ENCODE results near the gene S100Z. TPM values are rescaled to one million over a fixed set of nuclear protein-coding genes. Genes with fewer than 3 reads are reported as not detected.
"Not testable (repeated sequence)": the region's sequence is repeated elsewhere in the genome, so short reads cannot be mapped to it uniquely, and the experiment has no call there.

Gene S100Z
- total RNA-seq, 1 experiment from 2014 or later = not detected

DNA sequence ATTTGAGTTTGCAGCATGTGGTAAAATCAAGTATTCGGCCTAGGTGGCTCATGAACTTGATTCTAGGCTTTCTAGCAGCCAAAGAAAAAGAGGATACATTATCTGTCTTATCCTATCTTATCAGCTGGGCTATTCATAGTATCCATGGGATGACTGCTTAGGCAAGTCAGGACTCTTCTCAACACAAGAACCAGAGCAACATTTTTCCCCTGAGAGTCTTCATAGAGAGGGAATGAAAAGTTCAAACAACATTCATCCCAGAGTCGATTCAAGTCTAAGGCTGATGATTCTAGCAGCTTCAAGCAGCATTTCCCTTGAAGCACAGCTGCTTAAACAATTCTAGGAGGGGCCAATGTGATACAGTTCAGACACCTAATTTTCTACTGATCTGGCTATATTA, 3.0 kb downstream of the S100Z start (continued):
- TF ChIP-seq, protein P1, sequence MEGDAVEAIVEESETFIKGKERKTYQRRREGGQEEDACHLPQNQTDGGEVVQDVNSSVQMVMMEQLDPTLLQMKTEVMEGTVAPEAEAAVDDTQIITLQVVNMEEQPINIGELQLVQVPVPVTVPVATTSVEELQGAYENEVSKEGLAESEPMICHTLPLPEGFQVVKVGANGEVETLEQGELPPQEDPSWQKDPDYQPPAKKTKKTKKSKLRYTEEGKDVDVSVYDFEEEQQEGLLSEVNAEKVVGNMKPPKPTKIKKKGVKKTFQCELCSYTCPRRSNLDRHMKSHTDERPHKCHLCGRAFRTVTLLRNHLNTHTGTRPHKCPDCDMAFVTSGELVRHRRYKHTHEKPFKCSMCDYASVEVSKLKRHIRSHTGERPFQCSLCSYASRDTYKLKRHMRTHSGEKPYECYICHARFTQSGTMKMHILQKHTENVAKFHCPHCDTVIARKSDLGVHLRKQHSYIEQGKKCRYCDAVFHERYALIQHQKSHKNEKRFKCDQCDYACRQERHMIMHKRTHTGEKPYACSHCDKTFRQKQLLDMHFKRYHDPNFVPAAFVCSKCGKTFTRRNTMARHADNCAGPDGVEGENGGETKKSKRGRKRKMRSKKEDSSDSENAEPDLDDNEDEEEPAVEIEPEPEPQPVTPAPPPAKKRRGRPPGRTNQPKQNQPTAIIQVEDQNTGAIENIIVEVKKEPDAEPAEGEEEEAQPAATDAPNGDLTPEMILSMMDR (IDR thresholded peaks at IDR 0.05) = no peak
- TF ChIP-seq, protein P2, sequence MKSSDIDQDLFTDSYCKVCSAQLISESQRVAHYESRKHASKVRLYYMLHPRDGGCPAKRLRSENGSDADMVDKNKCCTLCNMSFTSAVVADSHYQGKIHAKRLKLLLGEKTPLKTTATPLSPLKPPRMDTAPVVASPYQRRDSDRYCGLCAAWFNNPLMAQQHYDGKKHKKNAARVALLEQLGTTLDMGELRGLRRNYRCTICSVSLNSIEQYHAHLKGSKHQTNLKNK (CRISPR knock-in tag; IDR thresholded peaks at IDR 0.05) = no peak
- TF ChIP-seq ZNF671 (CRISPR knock-in tag; IDR thresholded peaks at IDR 0.05) (no peak), ZNF138 (CRISPR knock-in tag; conservative IDR thresholded peaks at IDR 0.05) (no peak)

DNA sequence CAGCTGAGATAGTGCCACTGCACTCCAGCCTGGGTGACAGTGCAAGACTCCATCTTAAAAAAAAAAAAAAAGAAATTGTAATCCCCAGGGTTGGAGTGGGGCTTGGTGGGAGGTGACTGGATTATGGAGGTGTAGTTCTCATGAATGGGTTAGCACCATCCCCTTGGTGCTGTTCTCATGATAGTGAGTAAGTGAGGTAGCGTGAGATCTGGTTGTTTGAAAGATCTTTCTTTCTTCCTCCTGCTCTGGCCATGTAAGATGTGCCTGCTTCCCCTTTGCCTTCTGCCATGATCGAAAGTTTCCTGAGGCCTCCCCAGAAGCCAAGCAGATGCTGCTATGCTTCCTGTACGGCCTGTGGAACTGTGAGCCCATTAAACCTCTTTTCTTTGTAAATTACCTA, 3.9 kb downstream of the S100Z start:
- Mint-ChIP-seq H3K4me1 (peaks cover 11% of the 10 kb centered on the region), H3K36me3 (peaks cover 25% of the 10 kb centered on the region), H3K9me3 (peaks cover 40% of the 10 kb centered on the region)
- POLR2A ChIA-PET; H3K27ac Mint-ChIP-seq; H3K4me3 Mint-ChIP-seq; ATAC-seq; DNase-seq (ENCODE audit: low spot score); CTCF ChIA-PET; H3K27me3 Mint-ChIP-seq (ENCODE audit: low read depth): not testable (repeated sequence)

DNA sequence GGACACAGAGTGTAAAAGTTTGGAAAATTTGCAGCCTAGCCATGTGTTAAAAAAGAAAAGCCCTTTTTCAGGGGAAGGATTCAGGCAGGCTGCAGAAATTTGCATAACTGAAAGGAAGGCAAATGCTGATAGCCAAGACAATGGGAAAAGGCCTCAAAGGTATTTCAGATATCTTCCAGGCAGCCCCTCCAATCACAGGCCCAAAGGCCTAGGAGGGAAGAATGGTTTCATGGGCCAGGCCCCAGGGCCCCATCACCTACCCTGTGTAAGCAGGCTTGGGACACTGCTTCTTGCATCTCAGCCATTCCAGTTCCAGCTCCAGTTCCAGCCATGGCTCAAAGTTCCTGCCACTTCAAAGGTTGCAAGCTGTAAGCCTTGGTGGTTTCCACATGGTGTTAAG, 4.8 kb downstream of the S100Z start:
- TF ChIP-seq RORB (CRISPR knock-in tag; IDR thresholded peaks at IDR 0.05) (no peak), MYBL2 (CRISPR knock-in tag; IDR thresholded peaks at IDR 0.05) (no peak), TCF7 (CRISPR knock-in tag; IDR thresholded peaks at IDR 0.05; ENCODE audit: low read depth) (no peak), KAT7 (CRISPR knock-in tag; IDR thresholded peaks at IDR 0.05; ENCODE audit: borderline replicate concordance) (no peak), FOXK1 (CRISPR knock-in tag; IDR thresholded peaks at IDR 0.05) (no peak), GRHL2 (CRISPR knock-in tag; IDR thresholded peaks at IDR 0.05; ENCODE audit: insufficient replicate concordance, severe bottlenecking) (no peak), ELF4 (CRISPR knock-in tag; IDR thresholded peaks at IDR 0.05; ENCODE audit: low read depth) (no peak)
- TF ChIP-seq, protein P3, sequence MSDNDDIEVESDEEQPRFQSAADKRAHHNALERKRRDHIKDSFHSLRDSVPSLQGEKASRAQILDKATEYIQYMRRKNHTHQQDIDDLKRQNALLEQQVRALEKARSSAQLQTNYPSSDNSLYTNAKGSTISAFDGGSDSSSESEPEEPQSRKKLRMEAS (CRISPR knock-in tag; IDR thresholded peaks at IDR 0.05) = no peak
- TF ChIP-seq, protein P4, sequence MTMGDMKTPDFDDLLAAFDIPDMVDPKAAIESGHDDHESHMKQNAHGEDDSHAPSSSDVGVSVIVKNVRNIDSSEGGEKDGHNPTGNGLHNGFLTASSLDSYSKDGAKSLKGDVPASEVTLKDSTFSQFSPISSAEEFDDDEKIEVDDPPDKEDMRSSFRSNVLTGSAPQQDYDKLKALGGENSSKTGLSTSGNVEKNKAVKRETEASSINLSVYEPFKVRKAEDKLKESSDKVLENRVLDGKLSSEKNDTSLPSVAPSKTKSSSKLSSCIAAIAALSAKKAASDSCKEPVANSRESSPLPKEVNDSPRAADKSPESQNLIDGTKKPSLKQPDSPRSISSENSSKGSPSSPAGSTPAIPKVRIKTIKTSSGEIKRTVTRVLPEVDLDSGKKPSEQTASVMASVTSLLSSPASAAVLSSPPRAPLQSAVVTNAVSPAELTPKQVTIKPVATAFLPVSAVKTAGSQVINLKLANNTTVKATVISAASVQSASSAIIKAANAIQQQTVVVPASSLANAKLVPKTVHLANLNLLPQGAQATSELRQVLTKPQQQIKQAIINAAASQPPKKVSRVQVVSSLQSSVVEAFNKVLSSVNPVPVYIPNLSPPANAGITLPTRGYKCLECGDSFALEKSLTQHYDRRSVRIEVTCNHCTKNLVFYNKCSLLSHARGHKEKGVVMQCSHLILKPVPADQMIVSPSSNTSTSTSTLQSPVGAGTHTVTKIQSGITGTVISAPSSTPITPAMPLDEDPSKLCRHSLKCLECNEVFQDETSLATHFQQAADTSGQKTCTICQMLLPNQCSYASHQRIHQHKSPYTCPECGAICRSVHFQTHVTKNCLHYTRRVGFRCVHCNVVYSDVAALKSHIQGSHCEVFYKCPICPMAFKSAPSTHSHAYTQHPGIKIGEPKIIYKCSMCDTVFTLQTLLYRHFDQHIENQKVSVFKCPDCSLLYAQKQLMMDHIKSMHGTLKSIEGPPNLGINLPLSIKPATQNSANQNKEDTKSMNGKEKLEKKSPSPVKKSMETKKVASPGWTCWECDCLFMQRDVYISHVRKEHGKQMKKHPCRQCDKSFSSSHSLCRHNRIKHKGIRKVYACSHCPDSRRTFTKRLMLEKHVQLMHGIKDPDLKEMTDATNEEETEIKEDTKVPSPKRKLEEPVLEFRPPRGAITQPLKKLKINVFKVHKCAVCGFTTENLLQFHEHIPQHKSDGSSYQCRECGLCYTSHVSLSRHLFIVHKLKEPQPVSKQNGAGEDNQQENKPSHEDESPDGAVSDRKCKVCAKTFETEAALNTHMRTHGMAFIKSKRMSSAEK (CRISPR knock-in tag; IDR thresholded peaks at IDR 0.05; ENCODE audit: borderline replicate concordance) = no peak
- TF ChIP-seq, protein P5, sequence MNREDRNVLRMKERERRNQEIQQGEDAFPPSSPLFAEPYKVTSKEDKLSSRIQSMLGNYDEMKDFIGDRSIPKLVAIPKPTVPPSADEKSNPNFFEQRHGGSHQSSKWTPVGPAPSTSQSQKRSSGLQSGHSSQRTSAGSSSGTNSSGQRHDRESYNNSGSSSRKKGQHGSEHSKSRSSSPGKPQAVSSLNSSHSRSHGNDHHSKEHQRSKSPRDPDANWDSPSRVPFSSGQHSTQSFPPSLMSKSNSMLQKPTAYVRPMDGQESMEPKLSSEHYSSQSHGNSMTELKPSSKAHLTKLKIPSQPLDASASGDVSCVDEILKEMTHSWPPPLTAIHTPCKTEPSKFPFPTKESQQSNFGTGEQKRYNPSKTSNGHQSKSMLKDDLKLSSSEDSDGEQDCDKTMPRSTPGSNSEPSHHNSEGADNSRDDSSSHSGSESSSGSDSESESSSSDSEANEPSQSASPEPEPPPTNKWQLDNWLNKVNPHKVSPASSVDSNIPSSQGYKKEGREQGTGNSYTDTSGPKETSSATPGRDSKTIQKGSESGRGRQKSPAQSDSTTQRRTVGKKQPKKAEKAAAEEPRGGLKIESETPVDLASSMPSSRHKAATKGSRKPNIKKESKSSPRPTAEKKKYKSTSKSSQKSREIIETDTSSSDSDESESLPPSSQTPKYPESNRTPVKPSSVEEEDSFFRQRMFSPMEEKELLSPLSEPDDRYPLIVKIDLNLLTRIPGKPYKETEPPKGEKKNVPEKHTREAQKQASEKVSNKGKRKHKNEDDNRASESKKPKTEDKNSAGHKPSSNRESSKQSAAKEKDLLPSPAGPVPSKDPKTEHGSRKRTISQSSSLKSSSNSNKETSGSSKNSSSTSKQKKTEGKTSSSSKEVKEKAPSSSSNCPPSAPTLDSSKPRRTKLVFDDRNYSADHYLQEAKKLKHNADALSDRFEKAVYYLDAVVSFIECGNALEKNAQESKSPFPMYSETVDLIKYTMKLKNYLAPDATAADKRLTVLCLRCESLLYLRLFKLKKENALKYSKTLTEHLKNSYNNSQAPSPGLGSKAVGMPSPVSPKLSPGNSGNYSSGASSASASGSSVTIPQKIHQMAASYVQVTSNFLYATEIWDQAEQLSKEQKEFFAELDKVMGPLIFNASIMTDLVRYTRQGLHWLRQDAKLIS (CRISPR knock-in tag; IDR thresholded peaks at IDR 0.05; ENCODE audit: borderline replicate concordance) = no peak
- TF ChIP-seq, protein P6, sequence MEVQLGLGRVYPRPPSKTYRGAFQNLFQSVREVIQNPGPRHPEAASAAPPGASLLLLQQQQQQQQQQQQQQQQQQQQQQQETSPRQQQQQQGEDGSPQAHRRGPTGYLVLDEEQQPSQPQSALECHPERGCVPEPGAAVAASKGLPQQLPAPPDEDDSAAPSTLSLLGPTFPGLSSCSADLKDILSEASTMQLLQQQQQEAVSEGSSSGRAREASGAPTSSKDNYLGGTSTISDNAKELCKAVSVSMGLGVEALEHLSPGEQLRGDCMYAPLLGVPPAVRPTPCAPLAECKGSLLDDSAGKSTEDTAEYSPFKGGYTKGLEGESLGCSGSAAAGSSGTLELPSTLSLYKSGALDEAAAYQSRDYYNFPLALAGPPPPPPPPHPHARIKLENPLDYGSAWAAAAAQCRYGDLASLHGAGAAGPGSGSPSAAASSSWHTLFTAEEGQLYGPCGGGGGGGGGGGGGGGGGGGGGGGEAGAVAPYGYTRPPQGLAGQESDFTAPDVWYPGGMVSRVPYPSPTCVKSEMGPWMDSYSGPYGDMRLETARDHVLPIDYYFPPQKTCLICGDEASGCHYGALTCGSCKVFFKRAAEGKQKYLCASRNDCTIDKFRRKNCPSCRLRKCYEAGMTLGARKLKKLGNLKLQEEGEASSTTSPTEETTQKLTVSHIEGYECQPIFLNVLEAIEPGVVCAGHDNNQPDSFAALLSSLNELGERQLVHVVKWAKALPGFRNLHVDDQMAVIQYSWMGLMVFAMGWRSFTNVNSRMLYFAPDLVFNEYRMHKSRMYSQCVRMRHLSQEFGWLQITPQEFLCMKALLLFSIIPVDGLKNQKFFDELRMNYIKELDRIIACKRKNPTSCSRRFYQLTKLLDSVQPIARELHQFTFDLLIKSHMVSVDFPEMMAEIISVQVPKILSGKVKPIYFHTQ (CRISPR knock-in tag; IDR thresholded peaks at IDR 0.05) = no peak
- TF ChIP-seq, protein P7, sequence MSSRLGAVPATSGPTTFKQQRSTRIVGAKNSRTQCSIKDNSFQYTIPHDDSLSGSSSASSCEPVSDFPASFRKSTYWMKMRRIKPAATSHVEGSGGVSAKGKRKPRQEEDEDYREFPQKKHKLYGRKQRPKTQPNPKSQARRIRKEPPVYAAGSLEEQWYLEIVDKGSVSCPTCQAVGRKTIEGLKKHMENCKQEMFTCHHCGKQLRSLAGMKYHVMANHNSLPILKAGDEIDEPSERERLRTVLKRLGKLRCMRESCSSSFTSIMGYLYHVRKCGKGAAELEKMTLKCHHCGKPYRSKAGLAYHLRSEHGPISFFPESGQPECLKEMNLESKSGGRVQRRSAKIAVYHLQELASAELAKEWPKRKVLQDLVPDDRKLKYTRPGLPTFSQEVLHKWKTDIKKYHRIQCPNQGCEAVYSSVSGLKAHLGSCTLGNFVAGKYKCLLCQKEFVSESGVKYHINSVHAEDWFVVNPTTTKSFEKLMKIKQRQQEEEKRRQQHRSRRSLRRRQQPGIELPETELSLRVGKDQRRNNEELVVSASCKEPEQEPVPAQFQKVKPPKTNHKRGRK (CRISPR knock-in tag; IDR thresholded peaks at IDR 0.05; ENCODE audit: borderline replicate concordance) = no peak
- no peak overlapping the region for H3K27ac Mint-ChIP-seq
- ChIA-PET POLR2A (no interaction called here), CTCF (no interaction called here)
- H3K4me3 Mint-ChIP-seq = no peak overlapping the region
- peaks cover 40% of the 10 kb centered on the region for H3K9me3 Mint-ChIP-seq
- peaks cover 4% of the 10 kb centered on the region; the same call in 1 of the 2 replicates for H3K27me3 Mint-ChIP-seq (ENCODE audit: low read depth)
- ATAC-seq = no peak; the same call in 1 of the 2 replicates
- H3K36me3 Mint-ChIP-seq = peaks cover 25% of the 10 kb centered on the region
- peaks cover 11% of the 10 kb centered on the region for H3K4me1 Mint-ChIP-seq
- no peak for DNase-seq (ENCODE audit: low spot score)
